GM12878 (cell line): ENCODE data around the gene SLFN14. TPM values are rescaled to one million over a fixed set of nuclear protein-coding genes. Genes with fewer than 3 reads are reported as not detected.

Experiments used
- ATAC-seq: fragments of 200-7000 bp; cut with Tn5 transposase; 3 replicates; pipeline ENCODE4 v1.9.1; 2020; ENCODE audit warnings: mild to moderate bottlenecking, moderate library complexity
- BruUV-seq: library from RNA; stranded (reverse); fragments of 400-500 nt; replicated peaks from 2 replicates; lab custom pipeline; 2021; lab: Mats Ljungman, UMichigan
- CTCF ChIA-PET: fragments of 300-600 bp; sonication (Branson Sonifier 250); formaldehyde crosslinking; extraction: SDS; loops from one replicate; lab custom pipeline; 2021; ENCODE audit warnings: inconsistent platforms; lab: Yijun Ruan, JAX
- POLR2A ChIA-PET: fragments of 350-600 bp; formaldehyde crosslinking; extraction: SDS; loops from one replicate; lab custom pipeline; 2021; ENCODE audit warnings: inconsistent platforms; lab: Charles Lee
- RAD21 ChIA-PET: fragments of 300-600 bp; sonication (Branson Sonifier 250); formaldehyde crosslinking; loops from one replicate; lab custom pipeline; 2023; ENCODE audit warnings: antibody characterized with exemption; ENCODE audit not compliant: unreplicated experiment; lab: Charles Lee
- SMC1A ChIA-PET: fragments of 300-600 bp; sonication (Branson Sonifier 250); formaldehyde crosslinking; loops from one replicate; lab custom pipeline; 2023; ENCODE audit not compliant: unreplicated experiment, uncharacterized antibody; lab: Charles Lee
- DNase-seq: peaks from one replicate; pipeline ENCODE4 v3.0.0-alpha.2; 2011; ENCODE audit warnings: low read depth, low spot score
- FAIRE-seq: peaks from 3 replicates; lab custom pipeline; 2011; peaks lifted over from hg19 to GRCh38; lab: Jason Lieb, UNC
- H2AFZ ChIP-seq: 2 replicates; pipeline ENCODE4 v1.6.0; 2011; ENCODE audit warnings: low read depth, low read length, control low read depth; ENCODE audit not compliant: control insufficient read depth
- H3K27ac ChIP-seq: 2 replicates; pipeline ENCODE4 v1.5.1; 2011; ENCODE audit warnings: control low read depth; ENCODE audit not compliant: control insufficient read depth, insufficient read depth
- H3K27me3 ChIP-seq, 2 experiments: replicated peaks in 1 of 2; 2 replicates each; pipeline versions ENCODE4 v1.6.0 to v1.6.1; 2011; ENCODE audit warnings: low read length in 1 of 2; ENCODE audit not compliant: control insufficient read depth in 2 of 2, insufficient read depth in 2 of 2
- H3K36me3 ChIP-seq, 2 experiments: 2 replicates each; pipeline ENCODE4 v1.5.1; 2011; ENCODE audit warnings: low read length in 1 of 2; ENCODE audit not compliant: control insufficient read depth in 2 of 2, insufficient read depth in 2 of 2
- H3K4me1 ChIP-seq: 2 replicates; pipeline ENCODE4 v1.6.1; 2011; ENCODE audit warnings: mild to moderate bottlenecking, low read length, moderate library complexity, mixed read lengths; ENCODE audit not compliant: control insufficient read depth, insufficient read depth
- H3K4me2 ChIP-seq: 2 replicates; pipeline ENCODE4 v1.6.0; 2011; ENCODE audit warnings: control low read depth; ENCODE audit not compliant: control insufficient read depth, insufficient read depth
- H3K4me3 ChIP-seq: fragments of 200-600 bp; sonication (generic); 2 replicates; pipeline ENCODE4 v1.5.1; 2016
- H3K79me2 ChIP-seq: 2 replicates; pipeline ENCODE4 v1.6.0; 2011; ENCODE audit warnings: low read length; ENCODE audit not compliant: control insufficient read depth, insufficient read depth
- H3K9ac ChIP-seq: 2 replicates; pipeline ENCODE4 v1.8.0; 2011; ENCODE audit warnings: low read length, control low read depth, mixed read lengths; ENCODE audit not compliant: control insufficient read depth, insufficient read depth
- H3K9me3 ChIP-seq: replicated peaks from 3 replicates; pipeline ENCODE4 v1.5.1; 2011; ENCODE audit warnings: mild to moderate bottlenecking, low read length; ENCODE audit not compliant: control insufficient read depth, insufficient read depth
- H4K20me1 ChIP-seq: 2 replicates; pipeline ENCODE4 v1.6.0; 2011; ENCODE audit not compliant: control insufficient read depth, insufficient read depth
- CHD1 ChIP-seq: IDR thresholded peaks from 2 replicates; pipeline ENCODE4 v1.6.1; 2012; ENCODE audit warnings: low read depth, low read length, improper control_type of control experiment
- CREB1 ChIP-seq: IDR thresholded peaks from 2 replicates; pipeline ENCODE4 v1.6.1; 2012; ENCODE audit warnings: low read depth, mild to moderate bottlenecking, inconsistent platforms
- MTA3 ChIP-seq: IDR thresholded peaks from 2 replicates; pipeline ENCODE4 v1.6.1; 2012; ENCODE audit warnings: low read length, inconsistent platforms, borderline replicate concordance
- NR2C1 ChIP-seq: fragments of 450-650 bp; IDR thresholded peaks from 2 replicates; pipeline ENCODE4 v1.6.1; 2017; ENCODE audit warnings: antibody characterized with exemption, mild to moderate bottlenecking, moderate library complexity
- PML ChIP-seq: IDR thresholded peaks from 2 replicates; pipeline ENCODE4 v1.6.1; 2012; ENCODE audit warnings: low read length, inconsistent platforms
- RFX5 ChIP-seq: IDR thresholded peaks from 2 replicates; pipeline ENCODE4 v1.6.1; 2011; ENCODE audit warnings: low read depth, low read length, improper control_type of control experiment
- SRF ChIP-seq, 2 experiments: IDR thresholded peaks; 2 replicates each; pipeline ENCODE4 v1.6.1; 2011; ENCODE audit warnings: low read depth in 2 of 2, low read length in 2 of 2, mild to moderate bottlenecking in 1 of 2, moderate library complexity in 1 of 2
- TAF1 ChIP-seq: IDR thresholded peaks from 2 replicates; pipeline ENCODE4 v1.6.1; 2011; ENCODE audit warnings: mild to moderate bottlenecking, low read depth, low read length, borderline replicate concordance
- TARDBP ChIP-seq: IDR thresholded peaks from 2 replicates; pipeline ENCODE4 v1.6.1; 2016; ENCODE audit warnings: borderline replicate concordance
- ZNF274 ChIP-seq: IDR thresholded peaks from one replicate; pipeline ENCODE4 v1.8.0; 2011; ENCODE audit not compliant: insufficient read length, insufficient read depth
- ZZZ3 ChIP-seq: IDR thresholded peaks from 2 replicates; pipeline ENCODE4 v1.6.1; 2011; ENCODE audit warnings: low read depth; ENCODE audit not compliant: control insufficient read depth, insufficient read length
- WGBS: methylation state at CpG from one replicate; pipeline ENCODE4 v1.1.6; 2016; ENCODE audit warnings: low lambda C conversion rate; ENCODE audit not compliant: insufficient replicate concordance, insufficient coverage; ENCODE audit errors: missing lambda C conversion rate; 5-methylcytosine and 5-hydroxymethylcytosine counted together
- in situ Hi-C: fragments of 300-500 bp; cut with MboI; formaldehyde crosslinking; loops from 9 replicates; pipeline ENCODE4 v1.14.3; 2018; ENCODE audit warnings: mixed read lengths
- intact Hi-C: fragments of 100-400 bp; cut with micrococcal nuclease; formaldehyde crosslinking; loops from one replicate; pipeline ENCODE4 v1.14.2; 2022; ENCODE audit not compliant: unreplicated experiment
- polyA plus RNA-seq, 11 experiments: library from polyadenylated mRNA; depleted of rRNA in 4 of 11; unstranded in 6 of 11; stranded (reverse) in 5 of 11; fragments of >200 nt; fragmentation: Nextera tagmentation in 4 of 11; fragmentation: Illumina TruSeq in 1 of 11; extraction: Ambion mirVana in 4 of 11; extraction: Trizol in 1 of 11; gene quantifications; 1 replicate in 1 of 11; 2 replicates in 10 of 11; pipeline versions ENCODE4 v1.2.1 to v1.2.3, GENCODE V29; 2011 to 2016; ENCODE audit warnings: inconsistent platforms in 2 of 11, missing spikeins in 2 of 11, low read depth in 1 of 11
- total RNA-seq, 4 experiments: library from RNA; depleted of rRNA in 3 of 4; stranded (reverse); fragments of >200 nt in 3 of 4; fragmentation: Illumina TruSeq in 1 of 4; extraction: Trizol in 1 of 4; gene quantifications; 2 replicates each; pipeline versions ENCODE4 v1.2.1 to v1.2.3, GENCODE V29; 2013 to 2021
- TF ChIP-seq, protein P1 (sequence below): fragments of 150-350 bp; IDR thresholded peaks from 2 replicates; pipeline ENCODE4 v1.6.1; 2016; ENCODE audit warnings: low read depth, low read length
- TF ChIP-seq, protein P2 (sequence below): IDR thresholded peaks from 2 replicates; pipeline ENCODE4 v1.6.1; 2012; ENCODE audit warnings: mild to moderate bottlenecking, low read depth, low read length
- TF ChIP-seq, protein P3 (sequence below): fragments of 450-650 bp; formaldehyde crosslinking; IDR thresholded peaks from 2 replicates; pipeline ENCODE4 v1.5.0; 2022; ENCODE audit warnings: mild to moderate bottlenecking, missing genetic modification characterization

The SLFN14 gene
- total and polyA plus RNA-seq, 10 of the 15 experiments (the other 5 are each of a cell fraction or from before 2014, with no cell fraction given) = 0.06 to 0.11 (median 0.06) TPM; not detected in 7

DNA sequence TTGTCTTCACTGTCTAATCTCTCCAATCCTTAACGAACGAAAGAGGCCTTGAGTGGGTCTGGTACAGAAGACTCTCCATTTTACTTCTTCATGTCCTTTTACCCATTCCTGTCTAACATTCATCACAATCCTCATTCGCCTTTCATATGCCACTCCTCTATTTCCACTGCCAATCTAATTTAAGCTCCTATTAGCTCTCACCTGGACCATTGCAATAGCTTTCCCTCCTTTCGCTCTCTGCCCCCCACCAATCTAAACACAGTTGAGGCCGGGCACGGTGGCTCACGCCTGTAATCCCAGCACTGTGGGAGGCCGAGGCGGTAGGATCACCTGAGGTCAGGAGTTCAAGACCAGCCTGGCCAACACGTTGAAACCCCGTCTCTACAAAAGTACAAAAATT, 6.3 kb upstream of the SLFN14 start:
- Histone ChIP-seq H2AFZ (no peak overlapping the region), H3K4me3 (no peak overlapping the region), H3K9ac (no peak overlapping the region), H3K27me3 (no peaks in the 10 kb centered on the region; a peak in 1 of 4 replicates), H4K20me1 (no peaks in the 10 kb centered on the region), H3K79me2 (peaks cover 24% of the 10 kb centered on the region), H3K9me3 (no peaks in the 10 kb centered on the region), H3K4me2 (no peak overlapping the region), H3K27ac (no peak overlapping the region), H3K4me1 (peaks cover 3% of the 10 kb centered on the region; the same call in 1 of the 2 replicates), H3K36me3 (no peaks in the 10 kb centered on the region)
- intact Hi-C loops (no loop called here), in situ Hi-C loops (no loop called here)
- CTCF ChIA-PET = no interaction called here
- POLR2A ChIA-PET = interaction anchor here (0.7 to 2.7 kb wide), 7 partner anchors 8 to 477 kb away, joined by 3 to 16 read pairs (median 5); partner anchors contain the start of gene PEX12
- FAIRE-seq = no peak
- no TSS peak for BruUV-seq
- WGBS = 98% methylated on average over 11 of the region's 11 CpGs
- DNase-seq = no peak
- no peak for ATAC-seq
- SMC1A ChIA-PET = interaction anchor here (1.2 kb wide), 1 partner anchor 9 kb away, joined by 3 read pairs; no protein-coding TSS in a partner anchor
- RAD21 ChIA-PET = no interaction called here
- TF ChIP-seq CREB1 = no peak
- TF ChIP-seq ZZZ3 = no peak
- no peak for TF ChIP-seq ZNF274
- TF ChIP-seq TARDBP = no peak
- TF ChIP-seq, protein P1, sequence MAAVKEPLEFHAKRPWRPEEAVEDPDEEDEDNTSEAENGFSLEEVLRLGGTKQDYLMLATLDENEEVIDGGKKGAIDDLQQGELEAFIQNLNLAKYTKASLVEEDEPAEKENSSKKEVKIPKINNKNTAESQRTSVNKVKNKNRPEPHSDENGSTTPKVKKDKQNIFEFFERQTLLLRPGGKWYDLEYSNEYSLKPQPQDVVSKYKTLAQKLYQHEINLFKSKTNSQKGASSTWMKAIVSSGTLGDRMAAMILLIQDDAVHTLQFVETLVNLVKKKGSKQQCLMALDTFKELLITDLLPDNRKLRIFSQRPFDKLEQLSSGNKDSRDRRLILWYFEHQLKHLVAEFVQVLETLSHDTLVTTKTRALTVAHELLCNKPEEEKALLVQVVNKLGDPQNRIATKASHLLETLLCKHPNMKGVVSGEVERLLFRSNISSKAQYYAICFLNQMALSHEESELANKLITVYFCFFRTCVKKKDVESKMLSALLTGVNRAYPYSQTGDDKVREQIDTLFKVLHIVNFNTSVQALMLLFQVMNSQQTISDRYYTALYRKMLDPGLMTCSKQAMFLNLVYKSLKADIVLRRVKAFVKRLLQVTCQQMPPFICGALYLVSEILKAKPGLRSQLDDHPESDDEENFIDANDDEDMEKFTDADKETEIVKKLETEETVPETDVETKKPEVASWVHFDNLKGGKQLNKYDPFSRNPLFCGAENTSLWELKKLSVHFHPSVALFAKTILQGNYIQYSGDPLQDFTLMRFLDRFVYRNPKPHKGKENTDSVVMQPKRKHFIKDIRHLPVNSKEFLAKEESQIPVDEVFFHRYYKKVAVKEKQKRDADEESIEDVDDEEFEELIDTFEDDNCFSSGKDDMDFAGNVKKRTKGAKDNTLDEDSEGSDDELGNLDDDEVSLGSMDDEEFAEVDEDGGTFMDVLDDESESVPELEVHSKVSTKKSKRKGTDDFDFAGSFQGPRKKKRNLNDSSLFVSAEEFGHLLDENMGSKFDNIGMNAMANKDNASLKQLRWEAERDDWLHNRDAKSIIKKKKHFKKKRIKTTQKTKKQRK = no peak
- no peak for TF ChIP-seq SRF (IDR thresholded peaks at IDR 0.05; ENCODE audit: low read depth in 2 of 2, low read length in 2 of 2)
- TF ChIP-seq CHD1 = no peak
- no peak for TF ChIP-seq MTA3
- no peak for TF ChIP-seq NR2C1
- no peak for TF ChIP-seq PML
- TF ChIP-seq, protein P2, sequence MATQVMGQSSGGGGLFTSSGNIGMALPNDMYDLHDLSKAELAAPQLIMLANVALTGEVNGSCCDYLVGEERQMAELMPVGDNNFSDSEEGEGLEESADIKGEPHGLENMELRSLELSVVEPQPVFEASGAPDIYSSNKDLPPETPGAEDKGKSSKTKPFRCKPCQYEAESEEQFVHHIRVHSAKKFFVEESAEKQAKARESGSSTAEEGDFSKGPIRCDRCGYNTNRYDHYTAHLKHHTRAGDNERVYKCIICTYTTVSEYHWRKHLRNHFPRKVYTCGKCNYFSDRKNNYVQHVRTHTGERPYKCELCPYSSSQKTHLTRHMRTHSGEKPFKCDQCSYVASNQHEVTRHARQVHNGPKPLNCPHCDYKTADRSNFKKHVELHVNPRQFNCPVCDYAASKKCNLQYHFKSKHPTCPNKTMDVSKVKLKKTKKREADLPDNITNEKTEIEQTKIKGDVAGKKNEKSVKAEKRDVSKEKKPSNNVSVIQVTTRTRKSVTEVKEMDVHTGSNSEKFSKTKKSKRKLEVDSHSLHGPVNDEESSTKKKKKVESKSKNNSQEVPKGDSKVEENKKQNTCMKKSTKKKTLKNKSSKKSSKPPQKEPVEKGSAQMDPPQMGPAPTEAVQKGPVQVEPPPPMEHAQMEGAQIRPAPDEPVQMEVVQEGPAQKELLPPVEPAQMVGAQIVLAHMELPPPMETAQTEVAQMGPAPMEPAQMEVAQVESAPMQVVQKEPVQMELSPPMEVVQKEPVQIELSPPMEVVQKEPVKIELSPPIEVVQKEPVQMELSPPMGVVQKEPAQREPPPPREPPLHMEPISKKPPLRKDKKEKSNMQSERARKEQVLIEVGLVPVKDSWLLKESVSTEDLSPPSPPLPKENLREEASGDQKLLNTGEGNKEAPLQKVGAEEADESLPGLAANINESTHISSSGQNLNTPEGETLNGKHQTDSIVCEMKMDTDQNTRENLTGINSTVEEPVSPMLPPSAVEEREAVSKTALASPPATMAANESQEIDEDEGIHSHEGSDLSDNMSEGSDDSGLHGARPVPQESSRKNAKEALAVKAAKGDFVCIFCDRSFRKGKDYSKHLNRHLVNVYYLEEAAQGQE = no peak
- no peak for TF ChIP-seq TAF1
- TF ChIP-seq, protein P3, sequence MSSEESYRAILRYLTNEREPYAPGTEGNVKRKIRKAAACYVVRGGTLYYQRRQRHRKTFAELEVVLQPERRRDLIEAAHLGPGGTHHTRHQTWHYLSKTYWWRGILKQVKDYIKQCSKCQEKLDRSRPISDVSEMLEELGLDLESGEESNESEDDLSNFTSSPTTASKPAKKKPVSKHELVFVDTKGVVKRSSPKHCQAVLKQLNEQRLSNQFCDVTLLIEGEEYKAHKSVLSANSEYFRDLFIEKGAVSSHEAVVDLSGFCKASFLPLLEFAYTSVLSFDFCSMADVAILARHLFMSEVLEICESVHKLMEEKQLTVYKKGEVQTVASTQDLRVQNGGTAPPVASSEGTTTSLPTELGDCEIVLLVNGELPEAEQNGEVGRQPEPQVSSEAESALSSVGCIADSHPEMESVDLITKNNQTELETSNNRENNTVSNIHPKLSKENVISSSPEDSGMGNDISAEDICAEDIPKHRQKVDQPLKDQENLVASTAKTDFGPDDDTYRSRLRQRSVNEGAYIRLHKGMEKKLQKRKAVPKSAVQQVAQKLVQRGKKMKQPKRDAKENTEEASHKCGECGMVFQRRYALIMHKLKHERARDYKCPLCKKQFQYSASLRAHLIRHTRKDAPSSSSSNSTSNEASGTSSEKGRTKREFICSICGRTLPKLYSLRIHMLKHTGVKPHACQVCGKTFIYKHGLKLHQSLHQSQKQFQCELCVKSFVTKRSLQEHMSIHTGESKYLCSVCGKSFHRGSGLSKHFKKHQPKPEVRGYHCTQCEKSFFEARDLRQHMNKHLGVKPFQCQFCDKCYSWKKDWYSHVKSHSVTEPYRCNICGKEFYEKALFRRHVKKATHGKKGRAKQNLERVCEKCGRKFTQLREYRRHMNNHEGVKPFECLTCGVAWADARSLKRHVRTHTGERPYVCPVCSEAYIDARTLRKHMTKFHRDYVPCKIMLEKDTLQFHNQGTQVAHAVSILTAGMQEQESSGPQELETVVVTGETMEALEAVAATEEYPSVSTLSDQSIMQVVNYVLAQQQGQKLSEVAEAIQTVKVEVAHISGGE (CRISPR knock-in tag) = no peak
- no peak for TF ChIP-seq RFX5
